BE2C (cell line): Measurements from ENCODE around the gene ADGRB3.
"Not testable (repeated sequence)": the region's sequence is repeated elsewhere in the genome, so short reads cannot be mapped to it uniquely, and the experiment has no call there.

Experiments
- DNase-seq: peaks from one replicate; pipeline ENCODE4 v3.0.0-alpha.2; 2020
- H3K27me3 ChIP-seq: fragments of 250-450 bp; sonication (Bioruptor Pico); 2 replicates; pipeline ENCODE4 v1.5.1; 2020; ENCODE audit warnings: mild to moderate bottlenecking
- H3K36me3 ChIP-seq: fragments of 250-450 bp; sonication (Bioruptor Pico); 2 replicates; pipeline ENCODE4 v1.5.1; 2020; ENCODE audit warnings: mild to moderate bottlenecking
- H3K4me1 ChIP-seq: fragments of 250-450 bp; sonication (Bioruptor Pico); 2 replicates; pipeline ENCODE4 v1.5.1; 2020
- H3K4me3 ChIP-seq: 2 replicates; pipeline ENCODE4 v1.5.1; 2011; ENCODE audit warnings: low read depth, low read length
- H3K9me3 ChIP-seq: fragments of 250-450 bp; sonication (Bioruptor Pico); 2 replicates; pipeline ENCODE4 v1.5.1; 2020
- CTCF ChIP-seq: IDR thresholded peaks from 2 replicates; pipeline ENCODE4 v1.5.1; 2012; ENCODE audit warnings: mild to moderate bottlenecking, low read depth, low read length

ADGRB3 gene

GRCh38 chr6:69276204-69276603, 641.1 kb downstream of the ADGRB3 start:
- no peak for DNase-seq
- peaks cover 15% of the 10 kb centered on the region for H3K4me1 ChIP-seq
- no peaks in the 10 kb centered on the region for H3K36me3 ChIP-seq
- no peak overlapping the region for H3K4me3 ChIP-seq
- no peaks in the 10 kb centered on the region for H3K27me3 ChIP-seq
- H3K9me3 ChIP-seq, result no peaks in the 10 kb centered on the region
- TF ChIP-seq CTCF, result no peak

GRCh38 chr6:69279805-69280204, 644.7 kb downstream of the ADGRB3 start:
- Histone ChIP-seq H3K27me3 (no peaks in the 10 kb centered on the region), H3K4me1 (peaks cover 22% of the 10 kb centered on the region), H3K9me3 (no peaks in the 10 kb centered on the region), H3K4me3 (no peak overlapping the region), H3K36me3 (no peaks in the 10 kb centered on the region)
- no peak for DNase-seq
- TF ChIP-seq CTCF, result no peak

- Histone ChIP-seq H3K4me3 (no peak overlapping the region), H3K36me3 (no peaks in the 10 kb centered on the region), H3K9me3 (no peaks in the 10 kb centered on the region), H3K4me1 (peaks cover 22% of the 10 kb centered on the region), H3K27me3 (no peaks in the 10 kb centered on the region)
- DNase-seq, result no peak
- TF ChIP-seq CTCF, result no peak
These were observed 645.8 kb downstream of the ADGRB3 start for GRCh38 chr6:69280858-69281257.

- Histone ChIP-seq H3K4me3 (no peak overlapping the region), H3K27me3 (no peaks in the 10 kb centered on the region), H3K36me3 (peaks cover 5% of the 10 kb centered on the region; the same call in 1 of the 2 replicates), H3K4me1 (peaks cover 18% of the 10 kb centered on the region), H3K9me3 (peaks cover 3% of the 10 kb centered on the region)
- no peak for TF ChIP-seq CTCF
- DNase-seq, result no peak
These were observed 649.2 kb downstream of the ADGRB3 start for GRCh38 chr6:69284176-69284730.

GRCh38 chr6:69285054-69285453, 650.0 kb downstream of the ADGRB3 start:
- peaks cover 5% of the 10 kb centered on the region; the same call in 1 of the 2 replicates for H3K36me3 ChIP-seq
- H3K9me3 ChIP-seq, result peaks cover 3% of the 10 kb centered on the region
- no peak for TF ChIP-seq CTCF
- peaks cover 20% of the 10 kb centered on the region for H3K4me1 ChIP-seq
- no peak overlapping the region for H3K4me3 ChIP-seq
- no peaks in the 10 kb centered on the region for H3K27me3 ChIP-seq
- DNase-seq, result no peak

- Histone ChIP-seq H3K4me3 (no peak overlapping the region), H3K9me3 (peaks cover 3% of the 10 kb centered on the region), H3K27me3 (no peaks in the 10 kb centered on the region), H3K4me1 (peaks cover 15% of the 10 kb centered on the region; the same call in 1 of the 2 replicates), H3K36me3 (peaks cover 5% of the 10 kb centered on the region; the same call in 1 of the 2 replicates)
- TF ChIP-seq CTCF, result no peak
- no peak for DNase-seq
These were observed 651.2 kb downstream of the ADGRB3 start for GRCh38 chr6:69286331-69286730.

GRCh38 chr6:69288198-69288597, 653.1 kb downstream of the ADGRB3 start:
- H3K4me1 ChIP-seq, result peaks cover 13% of the 10 kb centered on the region; the same call in 1 of the 2 replicates
- not testable (repeated sequence) for H3K9me3 ChIP-seq, H3K27me3 ChIP-seq, DNase-seq, H3K36me3 ChIP-seq, H3K4me3 ChIP-seq
